Panc1 (cell line): ENCODE data around the gene U2SURP. TPM values are rescaled to one million over a fixed set of nuclear protein-coding genes. Genes with fewer than 3 reads are reported as not detected.

Experiments used
- ATAC-seq: fragments of 200-7000 bp; cut with Tn5 transposase; 2 replicates; pipeline ENCODE4 v1.9.1; 2020; ENCODE audit warnings: mild to moderate bottlenecking, moderate library complexity
- BruUV-seq: library from RNA; stranded (reverse); fragments of 400-500 nt; replicated peaks from 2 replicates; lab custom pipeline; 2021; lab: Mats Ljungman, UMichigan
- CTCF ChIA-PET: fragments of 300-600 bp; sonication (Branson Sonifier 250); formaldehyde crosslinking; loops from one replicate; lab custom pipeline; 2022; ENCODE audit warnings: antibody characterized with exemption; lab: Charles Lee
- POLR2A ChIA-PET: fragments of 300-600 bp; sonication (Branson Sonifier 250); formaldehyde crosslinking; loops from one replicate; lab custom pipeline; 2022; ENCODE audit warnings: antibody characterized with exemption; lab: Charles Lee
- DNase-seq: peaks from one replicate; pipeline ENCODE4 v3.0.0-alpha.2; 2010; ENCODE audit warnings: low read depth, low spot score
- H3K27ac ChIP-seq: 2 replicates; pipeline ENCODE4 v1.5.1; 2011; ENCODE audit warnings: mild to moderate bottlenecking, low read length, inconsistent platforms
- H3K27me3 ChIP-seq: fragments of 200-500 bp; sonication (Bioruptor generic); 2 replicates; pipeline ENCODE4 v1.6.0; 2014; ENCODE audit warnings: low read length, inconsistent platforms; ENCODE audit not compliant: control insufficient read depth, insufficient read depth
- H3K36me3 ChIP-seq: fragments of 200-500 bp; sonication (Bioruptor generic); 2 replicates; pipeline ENCODE4 v1.5.1; 2014; ENCODE audit warnings: inconsistent platforms, mild to moderate bottlenecking, low read length, moderate library complexity; ENCODE audit not compliant: control insufficient read depth, insufficient read depth
- H3K4me1 ChIP-seq: 2 replicates; pipeline ENCODE4 v1.5.1; 2011; ENCODE audit warnings: inconsistent platforms, mild to moderate bottlenecking, low read length, moderate library complexity; ENCODE audit not compliant: control insufficient read depth, insufficient read depth
- H3K4me3 ChIP-seq, 2 experiments: 2 replicates each; pipeline ENCODE4 v1.5.1; 2011 to 2012; ENCODE audit warnings: low read depth in 2 of 2, low read length in 2 of 2, mild to moderate bottlenecking in 2 of 2, inconsistent platforms in 1 of 2, moderate library complexity in 1 of 2
- H3K9me3 ChIP-seq: fragments of 200-500 bp; sonication (Bioruptor generic); 2 replicates; pipeline ENCODE4 v1.5.1; 2014; ENCODE audit warnings: low read depth, mild to moderate bottlenecking, inconsistent platforms, low read length, moderate library complexity; ENCODE audit not compliant: control insufficient read depth, insufficient read depth
- POLR2AphosphoS5 ChIP-seq: IDR thresholded peaks from 2 replicates; pipeline ENCODE4 v1.6.1; 2012; ENCODE audit warnings: mild to moderate bottlenecking, low read depth, low read length, moderate library complexity
- REST ChIP-seq, 2 experiments: IDR thresholded peaks; 2 replicates each; pipeline ENCODE4 v1.6.1; 2011 to 2012; ENCODE audit warnings: low read depth in 2 of 2, control low read depth in 1 of 2, low read length in 1 of 2, mild to moderate bottlenecking in 1 of 2, moderate library complexity in 1 of 2; ENCODE audit not compliant: insufficient read depth in 1 of 2
- SIN3A ChIP-seq: IDR thresholded peaks from 2 replicates; pipeline ENCODE4 v1.6.1; 2012; ENCODE audit warnings: low read depth, mild to moderate bottlenecking, low read length, moderate library complexity, borderline replicate concordance; ENCODE audit not compliant: insufficient read depth
- TCF7L2 ChIP-seq: IDR thresholded peaks from 2 replicates; pipeline ENCODE4 v1.6.1; 2011; ENCODE audit warnings: mild to moderate bottlenecking, low read depth, low read length, inconsistent platforms
- in situ Hi-C: cut with HindIII; loops from 2 replicates; pipeline ENCODE4 v1.10.0; 2016; ENCODE audit warnings: low sequenced_read_pairs, low pct_unique_long_range_greater_than_20kb
- intact Hi-C: fragments of 100-400 bp; cut with micrococcal nuclease; formaldehyde crosslinking; loops from one replicate; pipeline ENCODE4 v1.10.0; 2022; ENCODE audit not compliant: unreplicated experiment
- total RNA-seq: library from RNA; stranded (reverse); gene quantifications from one replicate; pipeline ENCODE4 v1.2.1, GENCODE V29; 2021; ENCODE audit not compliant: unreplicated experiment
- TF ChIP-seq, protein P1 (sequence below): fragments of 450-650 bp; IDR thresholded peaks from 2 replicates; pipeline ENCODE4 v1.5.1; 2017; ENCODE audit warnings: mild to moderate bottlenecking

Gene U2SURP
- total RNA-seq, 1 experiment from 2014 or later: 135 TPM

GRCh38 chr3:143060906-143061305 lies 59.5 kb downstream of the U2SURP start:
- H3K4me3 ChIP-seq: no peak overlapping the region
- ATAC-seq: no peak
- H3K4me1 ChIP-seq: no peaks in the 10 kb centered on the region
- ChIA-PET POLR2A (no interaction called here), CTCF (no interaction called here)
- no peak for DNase-seq
- in situ Hi-C loops (no loop called here), intact Hi-C loops (no loop called here)
- no peak overlapping the region for H3K27ac ChIP-seq
- no peaks in the 10 kb centered on the region for H3K9me3 ChIP-seq
- TF ChIP-seq TCF7L2 (no peak), SIN3A (no peak), REST (IDR thresholded peaks at IDR 0.05; ENCODE audit: insufficient read depth in 1 of 2, low read depth in 2 of 2, low read length in 1 of 2) (no peak), POLR2AphosphoS5 (no peak)
- TF ChIP-seq, protein P1, sequence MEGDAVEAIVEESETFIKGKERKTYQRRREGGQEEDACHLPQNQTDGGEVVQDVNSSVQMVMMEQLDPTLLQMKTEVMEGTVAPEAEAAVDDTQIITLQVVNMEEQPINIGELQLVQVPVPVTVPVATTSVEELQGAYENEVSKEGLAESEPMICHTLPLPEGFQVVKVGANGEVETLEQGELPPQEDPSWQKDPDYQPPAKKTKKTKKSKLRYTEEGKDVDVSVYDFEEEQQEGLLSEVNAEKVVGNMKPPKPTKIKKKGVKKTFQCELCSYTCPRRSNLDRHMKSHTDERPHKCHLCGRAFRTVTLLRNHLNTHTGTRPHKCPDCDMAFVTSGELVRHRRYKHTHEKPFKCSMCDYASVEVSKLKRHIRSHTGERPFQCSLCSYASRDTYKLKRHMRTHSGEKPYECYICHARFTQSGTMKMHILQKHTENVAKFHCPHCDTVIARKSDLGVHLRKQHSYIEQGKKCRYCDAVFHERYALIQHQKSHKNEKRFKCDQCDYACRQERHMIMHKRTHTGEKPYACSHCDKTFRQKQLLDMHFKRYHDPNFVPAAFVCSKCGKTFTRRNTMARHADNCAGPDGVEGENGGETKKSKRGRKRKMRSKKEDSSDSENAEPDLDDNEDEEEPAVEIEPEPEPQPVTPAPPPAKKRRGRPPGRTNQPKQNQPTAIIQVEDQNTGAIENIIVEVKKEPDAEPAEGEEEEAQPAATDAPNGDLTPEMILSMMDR: no peak
- no TSS peak for BruUV-seq
- H3K36me3 ChIP-seq: peaks cover 26% of the 10 kb centered on the region
- no peaks in the 10 kb centered on the region for H3K27me3 ChIP-seq

GRCh38 chr3:143063018-143063417 lies 61.6 kb downstream of the U2SURP start:
- CTCF ChIA-PET: no interaction called here

More at GRCh38 chr3:143063018-143063417, 61.6 kb downstream of the U2SURP start:
- ATAC-seq (no peak), DNase-seq (no peak)
- TF ChIP-seq POLR2AphosphoS5 (no peak), TCF7L2 (no peak), SIN3A (no peak), REST (IDR thresholded peaks at IDR 0.05; ENCODE audit: insufficient read depth in 1 of 2, low read depth in 2 of 2, low read length in 1 of 2) (no peak)
- TF ChIP-seq, protein P1: no peak
- BruUV-seq: no TSS peak
- H3K27me3 ChIP-seq: no peaks in the 10 kb centered on the region
- in situ Hi-C loops (no loop called here), intact Hi-C loops (no loop called here)
- no peaks in the 10 kb centered on the region for H3K4me1 ChIP-seq
- H3K36me3 ChIP-seq: peaks cover 11% of the 10 kb centered on the region; the same call in 1 of the 2 replicates
- no peak overlapping the region for H3K27ac ChIP-seq
- POLR2A ChIA-PET: no interaction called here
- H3K9me3 ChIP-seq: no peaks in the 10 kb centered on the region
- H3K4me3 ChIP-seq: no peak overlapping the region
